ELF-1 (cell line): ENCODE measurements around the gene C2CD4A.
A peak's percentile ranks its signal among the peaks of the same experiment; 100 is the strongest.
"Not testable (repeated sequence)": the region's sequence is repeated elsewhere in the genome, so short reads cannot be mapped to it uniquely, and the experiment has no call there.

Experiments
- DNase-seq: peaks from one replicate; pipeline ENCODE4 v3.0.0-alpha.2; 2016; ENCODE audit warnings: low read depth, low spot score

The C2CD4A gene, protein sequence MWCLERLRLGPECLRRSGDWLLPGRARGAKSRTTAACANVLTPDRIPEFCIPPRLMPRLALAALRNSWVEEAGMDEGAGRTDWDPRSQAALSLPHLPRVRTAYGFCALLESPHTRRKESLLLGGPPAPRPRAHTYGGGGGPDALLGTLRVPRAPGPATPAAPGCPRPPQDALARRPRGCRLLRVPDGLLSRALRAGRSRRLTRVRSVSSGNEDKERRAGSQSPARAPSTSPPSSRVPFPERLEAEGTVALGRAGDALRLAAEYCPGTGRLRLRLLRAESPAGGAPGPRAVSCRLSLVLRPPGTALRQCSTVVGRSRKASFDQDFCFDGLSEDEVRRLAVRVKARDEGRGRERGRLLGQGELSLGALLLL

DNA sequence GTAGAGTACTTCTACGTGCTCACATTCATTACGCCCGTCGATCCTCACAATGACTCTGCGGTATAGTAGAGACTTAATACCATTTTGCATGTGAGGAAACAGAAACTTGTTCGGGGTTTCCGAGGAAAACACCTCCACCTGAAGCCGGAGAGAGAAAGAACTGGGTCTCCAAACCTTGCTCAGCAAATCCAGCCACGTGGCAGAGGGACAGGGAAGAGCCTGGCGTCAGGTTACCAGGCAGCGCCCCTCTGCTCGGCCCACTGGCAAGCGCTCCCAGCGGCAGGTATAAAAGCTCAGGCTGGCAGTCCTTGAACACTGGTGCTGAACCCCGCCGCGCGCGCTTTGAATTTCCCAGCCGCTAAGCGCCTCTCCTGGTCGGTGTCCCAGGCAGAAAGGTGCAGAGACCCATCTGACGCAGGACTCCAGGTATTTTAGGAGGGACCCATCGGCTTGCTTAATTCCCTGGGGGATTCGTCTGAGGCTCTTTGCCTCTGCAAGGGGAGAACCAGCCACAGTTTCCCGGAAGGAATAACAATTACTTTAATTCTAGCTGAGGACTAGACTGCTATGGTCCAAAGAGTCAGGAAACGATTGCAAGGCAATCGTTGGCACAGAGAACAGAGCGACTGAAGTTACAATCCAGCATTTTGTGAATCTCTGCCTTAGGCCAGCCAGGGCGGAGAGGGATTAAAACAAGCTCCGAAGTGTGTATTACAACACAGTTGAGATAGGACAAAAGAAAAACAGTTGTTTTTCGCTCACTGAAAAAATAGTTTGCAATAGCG lies at the start of gene C2CD4A:
TSS of gene C2CD4A (plus strand) at position 315 of the 785 bp plus-strand sequence. CDS start 637 bp downstream, outside the sequence.
- peak; percentile 89 for DNase-seq

DNA sequence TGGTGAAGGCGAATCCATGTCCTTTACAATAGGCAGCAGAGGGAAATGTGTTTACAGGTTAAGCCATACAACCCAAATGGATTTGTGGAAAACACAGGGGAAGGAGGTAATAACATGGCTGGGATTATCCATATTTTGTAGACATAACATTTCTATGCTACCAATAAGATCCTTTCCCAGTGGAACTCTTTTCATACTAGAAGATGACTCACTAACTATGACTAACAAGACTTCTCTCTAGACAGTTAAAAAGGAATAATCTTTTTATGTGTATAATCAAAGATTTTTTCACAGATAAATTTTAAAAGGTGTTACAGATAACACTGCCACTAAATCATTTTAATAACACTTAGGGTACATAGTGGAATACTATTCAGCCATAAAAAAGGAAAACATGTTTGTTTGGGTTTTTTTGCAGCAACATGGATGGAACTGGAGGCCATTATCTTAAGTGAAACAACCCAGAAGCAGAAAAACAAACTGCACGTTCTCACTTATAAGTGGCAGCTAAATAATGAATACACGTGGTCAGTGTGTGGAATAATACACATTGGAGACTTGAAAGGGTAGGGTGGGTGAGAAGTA lies 46.1 kb upstream of the C2CD4A start:
- no peak for DNase-seq

DNA sequence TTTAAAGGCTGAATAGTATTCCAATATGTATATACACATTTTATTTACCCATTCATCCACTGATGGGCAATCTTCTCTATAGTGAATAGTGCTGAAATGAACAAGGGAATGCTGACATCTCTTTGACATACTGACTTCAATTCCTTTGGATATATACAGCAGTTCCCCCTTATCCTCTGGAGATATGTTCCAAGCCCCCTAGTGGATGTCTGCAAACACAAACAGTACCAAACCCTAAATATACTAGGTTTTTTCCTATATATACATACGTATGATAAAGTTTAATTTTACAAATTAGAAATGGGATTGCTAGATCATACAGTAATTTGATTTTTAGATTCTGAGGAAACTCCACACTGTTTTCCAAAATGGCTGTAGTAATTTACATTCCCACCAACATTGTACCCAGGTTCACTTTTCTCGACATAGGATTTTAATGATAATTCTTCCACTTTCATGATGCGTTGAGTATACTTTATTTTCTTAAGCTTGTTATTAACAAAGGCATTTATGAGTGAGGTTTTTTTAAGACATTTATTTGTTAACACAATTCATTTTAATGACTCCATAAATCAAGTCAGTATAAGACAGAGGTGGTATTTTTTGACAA lies 44.7 kb upstream of the C2CD4A start:
- DNase-seq: no peak

DNA sequence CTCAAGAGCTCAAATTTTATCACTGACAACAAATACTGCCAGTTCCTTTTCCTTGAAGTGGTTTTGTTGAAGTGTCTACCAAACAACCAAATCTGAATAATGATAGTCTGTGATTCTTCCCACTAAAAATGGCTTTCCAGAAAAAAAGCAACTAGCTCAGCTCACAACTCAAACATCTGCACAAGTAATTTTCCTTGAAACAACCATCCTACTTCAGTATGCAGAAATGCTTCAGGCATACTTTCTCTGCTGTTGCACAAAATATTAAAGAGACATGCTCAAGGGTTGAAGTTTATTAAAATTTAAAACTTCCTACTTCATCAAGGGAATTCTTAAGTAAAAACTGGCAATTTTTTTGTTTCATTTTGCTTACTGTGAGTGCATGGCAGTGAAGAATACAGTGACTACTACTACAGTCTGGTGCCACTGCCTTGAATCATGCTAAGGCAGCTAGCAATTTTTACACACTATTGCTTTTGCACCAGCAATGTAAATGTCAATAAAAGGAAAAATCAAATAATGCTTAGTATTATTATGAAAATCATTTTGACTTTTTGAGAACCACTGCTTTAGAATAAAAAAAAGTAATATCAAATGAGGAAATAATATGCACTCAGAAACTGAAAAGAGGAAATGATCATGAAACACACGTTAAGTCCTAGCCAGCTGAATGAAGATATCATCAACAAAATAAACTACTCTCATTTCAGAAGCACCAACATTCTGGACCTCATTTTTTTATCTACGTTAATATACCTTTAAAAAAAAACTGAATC lies 40.1 kb upstream of the C2CD4A start:
- DNase-seq: no peak

DNA sequence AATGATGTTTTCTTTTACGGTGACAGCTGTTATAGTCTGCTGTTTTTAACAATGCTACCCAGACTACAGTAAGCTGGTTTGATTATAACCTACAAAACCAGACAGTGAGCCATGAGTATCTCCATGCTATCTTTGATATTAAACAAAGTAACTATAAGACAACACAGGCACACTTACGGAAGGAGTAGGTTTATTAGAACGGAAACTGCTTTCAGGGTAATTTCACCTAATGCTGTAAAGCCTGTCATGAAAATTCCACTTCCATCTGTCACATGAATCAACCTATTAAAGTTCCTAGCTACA lies 39.6 kb upstream of the C2CD4A start:
- no peak for DNase-seq

DNA sequence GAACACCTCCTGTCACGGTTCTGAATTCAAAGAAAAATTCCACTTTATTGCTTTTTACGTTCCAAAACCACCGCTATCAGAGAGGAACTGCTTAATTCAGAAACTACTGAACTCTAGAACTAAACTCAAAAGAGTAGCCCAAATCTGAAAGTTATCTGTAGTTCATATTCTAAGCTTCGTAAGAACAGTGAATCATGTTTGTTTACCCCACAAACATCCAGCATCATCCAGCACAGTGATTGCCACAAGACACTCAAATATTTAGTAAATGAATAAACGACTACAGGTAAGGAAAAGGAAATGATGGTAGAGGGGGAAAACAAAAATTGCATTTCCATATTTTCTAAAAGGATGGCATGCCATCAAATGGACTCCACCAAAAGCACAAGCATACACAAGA lies 38.9 kb upstream of the C2CD4A start:
- no peak for DNase-seq

DNA sequence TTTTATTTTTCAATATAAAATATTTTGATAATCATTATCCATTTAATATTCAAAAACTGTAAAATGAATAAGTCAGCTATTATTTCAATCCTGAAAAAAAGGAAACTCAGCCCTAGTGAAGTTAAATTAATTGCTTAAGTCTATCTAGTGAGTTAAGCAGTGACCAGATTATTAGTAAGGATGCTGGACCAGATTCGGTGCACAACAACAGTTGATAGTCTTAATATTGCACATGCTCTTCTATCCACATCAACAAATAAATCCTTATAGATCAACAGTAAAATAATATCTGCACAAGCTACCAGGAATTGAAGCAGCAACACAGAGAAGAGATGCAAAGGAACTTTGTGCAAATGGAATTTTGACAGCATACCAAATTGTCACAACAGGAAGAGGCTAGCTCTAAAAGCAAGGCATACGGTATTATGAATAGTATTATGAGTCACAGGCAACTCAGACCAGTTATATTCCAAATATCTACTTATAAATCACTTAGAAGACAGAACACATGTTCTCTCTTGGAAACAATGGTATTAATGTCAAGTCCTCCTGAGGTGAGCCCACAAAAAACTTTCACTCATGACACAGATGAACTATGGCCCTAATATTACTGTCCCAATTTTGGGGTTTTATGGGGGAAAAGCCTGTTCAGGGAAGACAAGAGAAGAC lies 31.4 kb upstream of the C2CD4A start:
- DNase-seq: no peak

DNA sequence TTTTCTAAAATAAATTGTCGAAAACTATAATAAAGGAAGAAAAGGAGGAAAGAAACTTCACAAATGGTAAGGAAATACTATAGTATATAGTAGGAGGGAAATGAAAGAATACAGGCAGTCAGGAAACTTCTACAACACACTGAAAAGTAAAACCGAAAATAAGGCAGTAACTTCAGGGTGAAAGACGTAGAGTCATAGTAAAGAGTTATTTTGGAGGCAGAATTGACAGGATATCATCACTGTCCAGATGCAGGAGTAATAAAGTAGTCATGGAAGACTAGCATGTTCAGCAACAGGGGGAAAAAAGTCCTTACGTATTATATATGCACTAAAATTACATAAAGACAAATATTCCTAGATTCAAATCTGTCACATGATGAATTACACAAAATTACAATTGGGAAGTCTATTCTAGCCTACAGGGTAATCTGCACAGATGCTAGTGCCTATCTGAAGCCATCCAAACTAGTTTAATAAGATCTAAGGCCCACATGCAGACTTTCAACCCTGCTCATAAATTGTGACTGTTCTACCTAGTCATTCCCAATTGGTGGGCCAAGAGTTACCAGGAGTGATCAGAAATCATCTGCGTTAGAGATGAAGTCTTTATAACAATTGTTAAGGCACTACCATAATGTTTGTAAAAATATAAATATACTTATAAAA lies 20.6 kb upstream of the C2CD4A start:
- no peak for DNase-seq

DNA sequence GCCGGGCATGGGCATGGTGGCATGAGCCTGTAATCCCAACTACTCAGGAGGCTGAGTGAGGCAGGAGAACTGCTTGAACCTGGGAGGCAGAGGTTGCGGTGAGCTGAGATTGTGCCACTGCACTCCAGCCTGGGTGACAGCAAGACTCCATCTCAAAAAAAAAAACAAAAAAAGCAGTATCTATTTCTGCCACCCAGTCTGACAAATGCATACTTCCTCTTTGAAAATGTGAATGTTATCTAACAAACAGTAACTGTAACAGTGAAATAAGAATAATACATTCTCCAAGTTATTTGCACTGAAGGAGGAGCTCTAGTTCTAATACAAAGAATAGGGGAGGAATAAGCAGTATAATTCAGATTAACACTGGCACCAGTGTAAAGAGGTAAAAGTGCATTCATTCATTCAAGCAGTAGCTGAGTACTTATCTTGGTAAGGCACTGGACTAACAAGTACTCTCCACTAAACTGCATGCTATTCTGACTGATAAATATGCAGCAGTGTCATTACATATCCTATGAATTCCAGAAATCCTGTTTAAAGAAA lies 19.4 kb upstream of the C2CD4A start:
- DNase-seq: no peak

DNA sequence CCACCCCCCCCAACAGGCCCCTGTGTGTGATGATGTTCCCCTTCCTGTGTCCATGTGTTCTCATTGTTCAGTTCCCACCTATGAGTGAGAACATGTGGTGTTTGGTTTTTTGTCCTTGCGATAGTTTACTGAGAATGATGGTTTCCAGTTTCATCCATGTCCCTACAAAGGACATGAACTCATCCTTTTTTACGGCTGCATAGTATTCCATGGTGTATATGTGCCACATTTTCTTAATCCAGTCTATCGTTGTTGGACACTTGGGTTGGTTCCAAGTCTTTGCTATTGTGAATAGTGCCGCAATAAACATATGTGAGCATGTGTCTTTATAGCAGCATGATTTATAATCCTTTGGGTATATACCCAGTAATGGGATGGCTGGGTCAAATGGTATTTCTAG lies 18.5 kb upstream of the C2CD4A start:
- not testable (repeated sequence) for DNase-seq

DNA sequence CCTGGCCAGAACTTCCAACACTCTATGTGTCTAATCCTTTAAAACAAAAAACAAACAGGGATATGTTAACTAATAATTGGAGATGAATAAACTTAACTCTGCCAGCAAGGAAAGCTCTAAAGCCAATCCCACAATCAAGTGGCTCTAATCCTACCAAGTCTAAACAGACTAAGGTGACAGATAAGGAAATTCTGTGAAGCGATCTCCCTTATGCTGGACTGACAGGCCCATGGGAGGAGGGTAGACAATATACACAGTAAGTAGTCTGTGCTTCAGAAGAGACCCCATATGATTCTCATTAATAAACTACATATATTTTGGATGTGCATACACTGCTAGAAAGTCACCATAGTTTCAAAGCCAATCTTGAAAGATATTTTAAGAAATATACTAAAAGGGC lies 16.7 kb upstream of the C2CD4A start:
- DNase-seq: no peak

DNA sequence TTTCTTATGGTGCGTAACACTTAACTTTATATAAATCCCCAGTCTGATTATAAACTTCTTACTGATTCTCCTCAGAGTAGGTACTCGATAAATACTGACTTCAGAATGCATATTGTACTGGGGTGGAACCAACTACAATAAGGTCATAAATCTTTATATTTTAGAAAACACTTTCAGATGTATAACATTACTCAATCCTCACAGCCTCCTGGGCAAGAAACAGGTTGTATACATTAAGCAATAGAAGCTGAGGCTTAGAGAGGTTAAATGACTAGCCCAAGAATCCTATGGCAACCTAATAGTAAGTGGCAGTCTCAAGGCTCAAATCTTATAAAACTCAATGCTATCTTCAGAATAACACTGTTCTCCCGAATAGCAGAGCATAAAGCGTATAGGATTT lies 15.6 kb upstream of the C2CD4A start:
- DNase-seq: no peak

DNA sequence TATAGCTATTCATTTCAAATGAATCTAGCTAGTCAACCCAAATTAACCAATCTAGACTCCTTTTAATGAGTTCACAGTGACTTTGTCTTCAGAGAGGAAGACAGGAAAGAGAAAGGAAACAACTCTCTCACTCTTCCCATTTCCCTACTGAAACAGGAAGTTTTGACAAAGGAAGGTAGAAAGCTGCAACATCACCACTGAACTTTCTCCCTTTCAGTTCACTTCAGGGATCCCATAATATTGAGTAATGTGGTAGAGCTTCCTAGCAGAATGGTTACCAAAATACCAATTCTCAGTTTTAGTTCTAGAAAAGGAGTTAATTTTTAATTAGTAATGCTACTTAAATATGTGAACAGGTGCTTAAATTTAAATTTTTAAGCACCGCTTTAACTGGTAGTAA lies 14.1 kb upstream of the C2CD4A start:
- DNase-seq: no peak

DNA sequence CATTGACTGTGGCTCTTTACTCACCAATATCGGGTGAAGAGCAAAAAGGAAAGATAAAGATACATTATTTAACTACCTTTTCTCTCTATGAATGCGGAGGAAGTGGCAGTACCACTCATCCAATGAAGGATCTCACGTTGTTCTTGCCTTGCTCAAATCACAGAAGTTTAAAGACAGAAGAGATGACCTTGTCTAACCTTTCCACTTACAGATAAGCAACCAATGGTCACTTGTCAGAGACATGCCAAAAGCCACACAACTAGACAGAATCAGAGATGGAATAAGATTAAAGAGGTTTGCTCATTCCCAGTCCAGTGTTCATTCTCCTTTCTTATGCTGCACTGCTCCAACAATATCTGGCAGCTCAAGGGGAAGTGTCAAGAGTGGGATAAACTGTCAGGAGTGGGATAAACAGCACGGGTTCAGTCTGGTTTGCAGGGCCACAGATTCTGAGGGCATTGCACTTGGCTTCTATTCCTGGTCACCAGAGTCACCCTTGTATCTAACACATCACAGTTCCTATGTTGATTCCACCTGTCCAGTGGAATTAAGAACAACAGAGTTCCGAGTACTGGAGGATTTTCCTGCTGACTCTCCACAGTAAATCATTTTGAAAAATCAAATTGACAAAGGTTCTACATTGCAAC lies 13.2 kb upstream of the C2CD4A start:
- no peak for DNase-seq

DNA sequence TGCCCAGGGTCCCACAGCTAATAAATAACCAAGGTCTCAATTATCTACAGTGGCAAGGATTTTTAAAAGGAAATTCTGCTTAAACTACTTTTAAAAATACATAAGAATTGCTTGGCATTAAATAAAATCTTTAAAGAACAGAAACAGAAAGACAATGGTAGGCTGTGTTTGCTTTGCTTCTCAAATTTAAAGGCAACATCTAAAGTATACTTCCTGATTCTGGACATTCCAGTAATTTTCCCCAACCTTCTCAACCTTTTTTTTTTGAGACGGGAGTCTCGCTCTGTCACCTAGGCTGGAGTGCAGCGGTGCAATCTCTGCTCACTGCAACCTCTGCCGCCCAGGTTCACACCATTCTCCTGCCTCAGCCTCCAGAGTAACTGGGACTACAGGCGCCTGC lies 11.8 kb upstream of the C2CD4A start:
- DNase-seq: no peak

DNA sequence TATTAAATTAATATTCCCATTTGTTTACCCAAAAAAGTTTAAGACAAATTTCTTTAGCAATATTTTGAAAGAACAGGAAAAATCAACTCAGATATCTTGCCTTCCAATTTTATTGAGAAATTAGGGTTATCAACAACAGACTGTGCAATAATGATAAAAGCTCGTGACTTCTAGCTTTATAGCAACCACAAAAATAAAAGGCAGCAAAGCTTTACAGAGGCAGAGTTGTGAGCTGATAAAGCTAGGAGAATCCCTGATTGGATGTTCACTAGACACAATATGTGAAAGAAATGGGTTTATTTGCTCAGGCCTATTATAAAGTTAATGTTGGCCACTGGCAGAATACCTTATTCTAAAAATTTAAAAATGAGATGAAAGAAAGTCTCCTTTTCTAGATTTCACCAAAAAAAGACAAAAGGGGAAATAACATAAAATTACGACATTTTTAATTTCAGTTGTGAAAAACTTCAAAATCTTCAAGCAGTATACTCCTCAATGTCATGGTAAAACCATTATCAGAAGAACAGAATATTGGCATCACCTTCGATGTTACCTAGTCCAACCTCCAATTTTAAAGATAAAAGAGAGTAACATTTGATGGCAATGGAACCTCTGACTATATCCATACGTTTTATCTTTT lies 9.3 kb upstream of the C2CD4A start:
- DNase-seq: no peak

DNA sequence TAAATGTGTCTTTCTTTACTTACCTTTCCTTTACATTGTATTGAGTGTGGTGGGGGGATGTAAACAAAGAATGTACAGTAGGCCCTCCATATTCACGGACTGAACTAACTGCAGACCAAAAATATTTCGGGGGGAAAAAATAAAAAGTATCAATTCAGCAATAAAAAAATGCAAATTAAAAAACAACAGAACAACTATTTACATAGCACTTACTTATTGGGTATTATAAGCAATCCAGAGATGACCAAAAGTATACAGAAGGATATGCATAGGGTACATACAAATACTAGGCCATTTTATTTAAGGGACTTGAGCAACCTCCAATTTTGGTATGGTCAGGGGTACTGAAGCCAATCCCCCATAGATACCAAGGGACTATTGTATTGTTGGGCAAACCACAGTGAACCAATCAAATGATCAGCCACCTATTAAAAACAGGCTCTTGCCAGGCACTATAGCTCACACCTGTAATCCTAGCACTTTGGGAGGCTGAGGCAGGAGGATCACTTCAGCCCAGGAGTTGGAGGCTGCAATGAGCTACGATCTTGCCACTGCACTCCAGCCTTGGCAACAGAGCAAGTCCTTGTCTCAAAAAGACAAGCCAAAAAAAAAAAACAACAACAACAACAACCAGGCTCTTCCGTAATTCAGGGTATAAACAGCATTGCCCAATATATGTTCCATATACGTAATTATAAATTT lies 8.3 kb upstream of the C2CD4A start:
- no peak for DNase-seq

DNA sequence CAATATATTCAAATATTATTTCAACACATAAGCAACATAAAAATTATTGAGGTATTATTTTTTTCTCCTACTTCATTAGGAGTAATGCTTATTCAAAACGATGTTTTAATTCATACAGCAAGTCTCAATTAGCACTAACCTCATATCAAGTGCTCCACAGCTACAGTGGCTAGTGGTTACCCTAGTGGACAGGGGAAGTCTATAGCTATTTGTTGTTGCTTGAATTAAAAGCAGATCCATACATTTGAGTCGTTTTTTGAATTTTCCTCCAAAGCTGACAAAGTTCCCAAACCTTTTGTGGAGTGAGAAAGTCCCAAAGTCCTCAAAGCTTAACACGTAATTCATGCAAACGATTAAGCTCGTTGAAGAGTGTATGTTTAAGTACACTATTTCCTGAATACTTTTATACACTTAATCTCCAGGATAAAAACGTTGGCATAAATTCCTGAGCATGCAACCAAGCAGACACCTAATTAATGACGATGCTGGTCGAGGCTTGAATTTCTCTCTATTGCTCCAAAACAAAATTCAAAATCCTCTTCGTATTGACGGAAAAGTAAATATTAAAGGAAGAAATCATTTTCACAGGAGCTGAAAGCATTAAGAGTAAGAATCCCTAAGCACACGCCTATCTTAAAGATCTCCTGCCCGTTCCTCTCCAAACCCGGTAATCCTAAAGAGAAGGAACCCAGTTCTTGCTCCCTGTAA lies 7.5 kb upstream of the C2CD4A start:
- DNase-seq: no peak
